HG02840 (cell line): ENCODE measurements around the gene TERB2.
A peak's percentile ranks its signal among the peaks of the same experiment; 100 is the strongest.
"Not testable (repeated sequence)": the region's sequence is repeated elsewhere in the genome, so short reads cannot be mapped to it uniquely, and the experiment has no call there.

ENCODE experiments used
- ATAC-seq: cut with Tn5 transposase; IDR thresholded peaks from one replicate; pipeline ENCODE4 v1.9.1; 2021; ENCODE audit warnings: mild to moderate bottlenecking, moderate library complexity, moderate number of reproducible peaks; ENCODE audit not compliant: unreplicated experiment, low FRiP score

Gene TERB2

DNA sequence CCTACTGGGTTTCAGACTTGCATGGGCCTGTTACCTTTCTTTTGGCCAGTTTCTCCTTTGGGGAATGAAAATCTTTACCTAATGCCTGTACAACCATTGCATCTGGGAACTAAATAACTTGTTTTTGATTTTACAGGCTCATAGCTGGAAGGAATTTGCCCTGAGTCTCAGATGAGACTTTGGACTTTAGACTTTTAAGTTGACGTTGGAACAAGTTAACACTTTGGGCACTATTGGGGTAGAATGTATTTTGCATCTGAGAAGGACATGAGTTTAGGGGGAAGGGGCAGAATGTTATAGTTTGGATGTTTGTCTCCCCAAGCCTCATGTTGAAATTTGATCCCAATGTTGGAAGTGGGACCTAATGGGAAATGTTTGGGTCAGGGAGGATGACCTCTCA, 44.7 kb downstream of the TERB2 start:
- ATAC-seq: not testable (repeated sequence)

DNA sequence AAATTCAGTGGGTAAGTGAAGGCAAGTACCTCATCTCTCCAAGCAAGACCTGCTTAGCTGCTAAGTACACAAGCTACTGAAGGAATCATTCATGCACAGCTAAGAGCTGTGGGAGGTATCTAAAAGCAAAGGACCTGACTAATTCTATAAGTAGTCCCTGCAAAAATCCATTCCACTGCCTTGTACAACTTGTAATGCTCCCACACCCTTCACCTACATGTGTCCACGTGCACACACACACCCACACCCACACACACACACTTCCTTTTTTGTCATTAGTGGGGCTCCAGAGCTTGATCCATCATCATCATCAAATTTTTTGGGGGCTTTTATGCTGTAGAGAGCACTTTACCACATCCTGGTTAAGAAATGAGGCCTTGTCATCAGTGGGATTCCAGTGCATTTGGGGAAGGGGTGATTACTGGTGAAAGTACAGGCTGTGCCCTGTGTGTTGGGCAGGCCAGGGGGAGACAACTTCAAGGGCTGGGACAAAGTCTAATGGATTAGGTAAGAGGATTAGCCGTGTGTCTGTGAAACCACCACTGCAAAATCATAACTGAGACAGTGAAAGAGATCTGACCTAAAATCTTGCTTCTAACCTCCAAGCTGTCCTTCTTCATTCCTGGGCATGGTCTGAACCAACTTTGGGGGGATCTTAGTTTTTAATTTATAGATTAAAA, 47.4 kb downstream of the TERB2 start:
- not testable (repeated sequence) for ATAC-seq

DNA sequence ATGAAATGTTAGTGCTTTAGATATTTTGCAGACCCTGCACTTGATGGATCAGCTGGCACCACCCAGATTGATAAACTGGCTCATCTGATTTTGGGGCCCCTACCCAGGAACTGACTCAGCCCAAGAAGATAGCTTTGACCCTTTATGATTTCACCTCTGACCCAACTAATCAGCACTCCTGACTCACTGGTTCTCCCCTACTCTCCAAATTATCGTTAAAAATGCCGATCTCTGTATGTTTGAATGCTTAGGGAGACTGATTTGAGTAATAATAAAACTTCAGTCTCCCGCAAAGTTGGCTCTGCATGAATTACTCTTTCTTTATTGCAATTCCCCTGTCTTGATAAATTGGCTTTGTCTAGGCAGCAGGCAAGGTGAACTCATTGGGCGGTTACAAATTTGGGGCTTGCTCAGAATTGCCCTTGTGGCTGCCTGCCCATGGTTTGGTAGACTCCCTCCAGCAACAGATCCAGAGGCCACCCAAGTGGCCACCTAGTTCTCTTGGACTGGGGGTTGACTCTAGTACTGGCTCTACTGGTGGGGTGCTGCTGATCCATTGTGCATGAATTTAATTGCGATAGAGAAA, 48.2 kb downstream of the TERB2 start:
- ATAC-seq: not testable (repeated sequence)

DNA sequence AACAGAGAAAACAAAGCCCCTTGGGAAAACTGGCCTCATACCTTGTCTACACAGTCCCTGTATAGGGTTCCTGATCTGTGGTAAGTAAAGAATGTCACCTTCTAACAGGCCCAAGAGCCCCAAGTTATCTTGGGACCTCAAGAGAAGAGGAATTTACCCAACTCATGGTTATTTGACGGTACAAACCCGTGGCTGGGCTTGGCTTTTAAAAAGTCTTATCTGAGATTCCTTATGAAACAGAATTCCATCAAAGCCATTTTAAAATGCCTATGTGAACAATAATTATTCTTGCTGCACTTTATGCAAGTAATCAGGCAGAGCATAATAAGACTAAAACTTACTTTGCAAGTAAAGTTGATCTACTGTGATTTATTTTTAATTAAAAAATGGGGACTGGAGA, 52.6 kb downstream of the TERB2 start:
- ATAC-seq: no peak

DNA sequence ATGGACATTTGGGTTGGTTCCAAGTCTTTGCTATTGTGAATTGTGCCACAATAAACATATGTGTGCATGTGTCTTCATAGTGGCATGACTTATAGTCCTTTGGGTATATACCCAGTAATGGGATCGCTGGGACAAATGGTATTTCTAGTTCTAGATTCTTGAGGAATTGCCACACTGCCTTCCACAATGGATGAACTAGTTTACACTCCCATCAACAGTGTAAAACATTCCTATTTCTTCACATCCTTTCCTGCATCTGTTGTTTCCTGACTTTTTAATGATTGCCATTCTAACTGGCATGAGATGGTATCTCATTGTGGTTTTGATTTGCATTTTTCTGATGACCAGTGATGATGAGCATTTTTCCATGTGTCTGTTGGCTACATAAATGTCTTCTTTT, 58.6 kb downstream of the TERB2 start:
- ATAC-seq: not testable (repeated sequence)

DNA sequence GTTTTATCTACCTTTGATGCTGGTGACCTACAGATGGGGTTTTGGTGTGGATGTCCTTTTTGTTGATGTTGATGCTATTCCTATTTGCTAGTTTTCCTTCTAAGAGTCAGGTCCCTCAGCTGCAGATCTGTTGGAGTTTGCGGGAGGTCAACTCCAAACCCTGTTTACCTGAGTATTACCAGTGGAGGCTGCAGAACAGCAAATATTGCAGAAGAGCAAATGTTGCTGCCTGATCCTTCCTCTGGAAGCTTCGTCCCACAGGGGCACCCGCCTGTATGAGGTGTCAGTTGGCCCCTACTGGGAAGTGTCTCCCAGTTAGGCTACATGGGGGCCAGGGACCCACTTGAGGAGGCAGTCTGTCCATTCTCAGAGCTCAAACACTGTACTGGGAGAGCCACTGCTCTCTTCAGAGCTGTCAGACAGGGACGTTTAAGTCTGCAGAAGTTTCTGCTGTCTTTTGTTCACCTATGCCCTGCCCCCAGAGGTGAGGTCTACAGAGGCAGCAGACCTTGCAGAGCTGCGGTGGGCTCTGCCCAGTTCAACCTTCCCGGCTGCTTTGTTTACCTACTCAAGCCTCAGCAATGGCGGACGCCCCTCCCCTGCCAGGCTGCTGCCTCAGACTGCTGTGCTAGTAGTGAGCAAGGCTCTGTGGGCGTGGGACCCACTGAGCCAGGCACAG, 63.9 kb downstream of the TERB2 start:
- not testable (repeated sequence) for ATAC-seq

DNA sequence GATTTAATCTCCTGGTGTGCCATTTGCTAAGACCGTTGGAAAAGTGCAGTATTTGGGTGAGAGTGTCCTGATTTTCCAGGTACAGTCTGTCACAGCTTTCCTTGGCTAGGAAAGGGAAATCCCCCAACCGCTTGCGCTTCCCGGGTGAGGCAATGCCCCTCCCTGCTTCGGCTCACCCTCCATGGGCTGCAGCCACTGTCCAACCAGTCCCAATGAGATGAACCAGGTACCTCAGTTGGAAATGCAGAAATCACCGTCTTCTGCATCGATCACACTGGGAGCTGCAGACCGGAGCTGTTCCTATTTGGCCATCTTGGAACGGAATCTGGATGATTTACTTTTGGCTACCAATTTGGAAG, 64.4 kb downstream of the TERB2 start:
- ATAC-seq: not testable (repeated sequence)

DNA sequence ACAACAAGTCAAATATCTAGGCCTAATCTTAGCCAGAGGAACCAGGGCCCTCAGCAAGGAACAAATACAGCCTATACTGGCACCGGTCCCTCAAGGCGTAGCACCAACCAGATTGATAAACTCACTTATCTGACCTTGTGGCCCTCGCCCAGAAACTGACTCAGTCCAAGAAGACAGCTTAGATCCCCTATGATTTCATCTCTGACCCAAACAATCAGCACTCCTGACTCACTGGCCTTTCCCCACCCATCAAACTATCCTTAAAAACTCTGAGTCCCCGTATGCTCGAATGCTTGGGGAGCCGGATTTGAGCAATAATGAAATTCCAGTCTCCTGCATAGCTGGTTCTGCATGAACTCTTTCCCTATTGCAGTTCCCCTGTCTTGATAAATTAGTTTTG, 64.9 kb downstream of the TERB2 start:
- ATAC-seq: no peak

DNA sequence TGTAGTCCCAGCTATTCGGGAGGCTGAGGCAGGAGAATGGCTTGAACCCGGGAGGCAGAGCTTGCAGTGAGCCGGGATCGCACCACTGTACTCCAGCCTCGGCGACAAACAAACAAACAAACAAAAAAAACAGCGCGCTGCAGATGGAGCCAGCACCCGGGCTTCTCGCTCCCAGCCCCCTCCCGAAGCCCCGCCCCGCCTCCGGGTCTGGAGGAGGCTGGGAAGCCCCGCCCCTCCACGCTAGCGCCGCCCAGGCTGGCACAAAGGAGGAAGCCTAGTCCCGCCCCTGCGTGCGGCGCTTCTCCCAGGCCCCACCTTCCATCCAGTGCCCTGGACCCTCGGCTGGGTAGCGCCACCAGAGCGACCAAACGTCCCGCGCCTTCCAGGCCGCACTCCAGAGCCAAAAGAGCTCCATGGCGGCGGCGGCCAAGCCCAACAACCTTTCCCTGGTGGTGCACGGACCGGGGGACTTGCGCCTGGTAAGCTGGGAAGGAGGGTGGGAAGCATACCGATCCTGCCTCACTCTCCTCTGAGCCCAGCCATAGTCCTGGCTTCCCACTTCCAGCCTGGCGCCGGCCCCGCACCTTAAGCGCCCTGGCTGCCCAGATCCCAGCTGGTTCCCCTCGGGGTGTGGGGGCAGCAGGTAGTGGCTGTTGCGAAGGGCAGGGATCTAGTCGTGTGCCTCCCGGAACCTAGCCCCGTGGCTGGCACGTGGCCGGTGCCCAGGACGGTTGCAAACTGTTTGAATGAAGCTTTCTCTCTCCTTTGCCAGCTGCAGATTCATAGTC, 66.6 kb downstream of the TERB2 start, which contains the start of gene SORD:
Gene SORD (plus strand): TSS at position 325 of the 788 bp plus-strand sequence. CDS start 89 bp downstream, at position 414.
- ATAC-seq: peak; percentile 88

DNA sequence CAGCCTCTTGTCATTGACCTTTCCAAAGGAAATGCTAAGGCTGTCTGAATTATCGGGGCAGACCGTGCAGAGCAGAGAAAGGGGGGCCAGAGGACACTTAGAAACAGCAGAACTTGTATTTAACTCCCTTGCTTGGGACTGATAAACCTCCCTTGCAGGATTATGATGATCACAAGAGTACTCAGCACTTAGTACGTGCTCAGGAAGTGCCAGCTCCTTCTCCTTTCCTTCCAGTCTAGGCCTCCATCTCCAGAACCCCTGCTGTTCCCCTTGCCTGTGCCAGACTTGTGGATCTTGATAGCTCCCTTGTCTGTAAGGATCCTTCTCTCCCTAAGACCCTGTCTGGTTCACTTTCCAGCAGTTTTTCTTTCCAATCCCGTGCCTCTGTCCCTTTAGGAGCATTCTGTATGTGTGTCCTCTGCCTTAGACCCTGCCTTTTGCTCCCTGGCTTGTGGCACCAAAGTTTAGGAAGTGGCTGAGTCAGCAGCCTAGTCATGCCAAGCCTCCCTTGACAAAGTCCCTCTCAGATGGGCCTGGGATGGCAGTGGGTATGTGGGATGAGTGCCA, 67.3 kb downstream of the TERB2 start:
- no peak for ATAC-seq

DNA sequence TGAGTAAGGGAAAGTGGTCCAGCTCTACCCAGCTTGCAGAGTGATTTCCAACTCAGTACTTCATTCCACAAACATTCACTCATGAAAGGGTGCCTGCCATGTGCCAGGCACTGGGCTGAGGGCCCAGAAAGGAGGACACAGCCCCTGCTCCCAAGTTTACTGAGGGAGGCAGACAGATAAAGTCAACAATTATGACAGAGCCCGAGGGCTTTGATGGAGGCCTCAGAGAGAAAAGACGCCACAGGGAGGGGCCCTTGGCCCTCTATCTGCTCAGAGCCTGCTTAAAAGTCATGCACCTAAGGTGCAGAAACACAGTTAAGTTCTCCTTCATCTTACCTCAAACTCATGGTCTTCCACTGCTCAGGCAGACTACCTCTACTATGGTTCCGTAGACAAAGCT, 68.2 kb downstream of the TERB2 start:
- ATAC-seq: not testable (repeated sequence)

DNA sequence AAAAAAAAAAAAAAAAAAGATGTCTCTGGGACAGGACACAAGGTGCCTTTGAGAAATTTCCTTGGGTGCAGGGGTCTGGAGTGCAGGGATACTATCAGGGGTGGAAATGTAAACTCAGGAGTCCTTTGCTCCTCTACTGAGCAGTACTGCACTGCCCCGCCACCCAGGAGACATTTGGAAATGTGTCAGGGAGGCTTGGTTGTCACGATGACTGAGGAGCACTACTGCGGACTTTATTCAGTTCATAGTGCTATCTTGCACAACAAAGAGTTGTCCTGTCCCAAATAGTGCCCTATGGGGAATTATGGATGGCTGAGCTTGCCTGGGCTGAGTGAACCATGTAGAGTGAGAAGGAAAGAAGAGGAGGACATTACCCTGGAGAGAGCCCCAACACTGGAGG, 69.1 kb downstream of the TERB2 start:
- ATAC-seq: not testable (repeated sequence)

DNA sequence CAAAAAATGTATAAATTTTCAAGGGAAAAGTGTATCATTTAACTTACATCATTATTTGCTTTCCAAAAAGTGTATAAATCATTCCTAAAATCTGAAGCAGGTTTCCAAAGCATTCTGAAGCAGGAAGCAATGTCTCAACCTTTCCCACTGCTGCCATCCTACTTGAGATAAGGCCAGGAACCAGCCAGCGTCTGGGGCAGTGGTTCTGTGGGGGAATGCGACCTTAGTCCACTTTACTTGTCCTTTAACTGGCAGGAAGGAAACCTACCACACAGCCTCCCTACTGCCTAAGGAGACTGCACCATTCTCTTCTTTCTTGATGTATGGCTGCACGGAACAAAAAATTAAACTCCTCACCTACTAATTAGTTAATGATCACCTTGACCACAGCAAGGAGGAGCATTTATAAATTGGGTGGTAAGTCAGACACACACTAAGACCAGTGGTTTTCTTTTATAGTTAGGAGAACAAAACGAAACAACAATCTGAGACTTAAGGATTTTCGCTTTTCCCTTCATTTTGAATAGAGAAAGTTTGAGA, 70.2 kb downstream of the TERB2 start:
- no peak for ATAC-seq

DNA sequence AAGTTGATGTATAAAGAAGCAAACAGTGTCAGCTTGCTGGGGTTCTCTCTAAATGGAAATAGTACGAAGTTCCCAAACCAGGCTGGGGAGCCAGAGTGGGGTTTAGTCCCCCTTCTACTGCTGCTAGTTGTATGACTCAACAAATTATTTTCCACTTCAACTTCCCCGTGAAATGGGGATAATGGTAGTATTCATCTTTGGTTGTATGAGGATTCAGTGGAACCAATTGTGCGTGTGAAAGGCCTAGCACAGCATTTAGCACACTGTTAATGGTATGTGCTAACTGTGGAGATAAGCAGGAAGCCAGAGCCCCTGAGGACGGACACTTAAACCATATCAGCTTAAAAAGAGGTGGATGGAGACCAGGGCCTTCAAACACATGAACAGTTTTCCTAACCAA, 70.7 kb downstream of the TERB2 start:
- no peak for ATAC-seq
